Progenitor cell of endocrine pancreas (in vitro differentiated cells): ENCODE results near the gene FTSJ3. TPM values are rescaled to one million over a fixed set of nuclear protein-coding genes. Genes with fewer than 3 reads are reported as not detected.
"Not testable (repeated sequence)": the region's sequence is repeated elsewhere in the genome, so short reads cannot be mapped to it uniquely, and the experiment has no call there.

Source experiments
- DNase-seq: peaks from one replicate; pipeline ENCODE4 v3.0.0; 2021; ENCODE audit warnings: low spot score; ENCODE audit not compliant: unreplicated experiment
- H3K27ac Mint-ChIP-seq: 2 replicates; pipeline ENCODE4 v1.8.0; 2021; ENCODE audit warnings: mild to moderate bottlenecking, moderate library complexity, mixed read lengths
- H3K27me3 Mint-ChIP-seq: 2 replicates; pipeline ENCODE4 v1.8.0; 2021; ENCODE audit warnings: mixed read lengths
- H3K36me3 Mint-ChIP-seq: 2 replicates; pipeline ENCODE4 v1.8.0; 2022; ENCODE audit warnings: mixed read lengths; ENCODE audit not compliant: insufficient read depth
- H3K4me1 Mint-ChIP-seq: 2 replicates; pipeline ENCODE4 v1.8.0; 2021; ENCODE audit warnings: low read depth, mixed read lengths
- H3K4me3 Mint-ChIP-seq: 2 replicates; pipeline ENCODE4 v1.8.0; 2021; ENCODE audit warnings: low read depth, mild to moderate bottlenecking, moderate library complexity, mixed read lengths
- H3K9me3 Mint-ChIP-seq: 2 replicates; pipeline ENCODE4 v1.8.0; 2021; ENCODE audit warnings: low read depth, mixed read lengths
- CTCF ChIP-seq: fragments of 200-600 bp; sonication (generic); IDR thresholded peaks from one replicate; pipeline ENCODE4 v1.5.0; 2021; ENCODE audit warnings: antibody characterized with exemption, mild to moderate bottlenecking; ENCODE audit not compliant: unreplicated experiment
- total RNA-seq: library from RNA; stranded (reverse); gene quantifications from 2 replicates; pipeline ENCODE4 v1.2.1, GENCODE V29; 2021

The FTSJ3 gene
- total RNA-seq, 1 donor from 2014 or later, result 49.0 TPM

GRCh38 chr17:63859257-63859656 lies 31.8 kb upstream of the FTSJ3 start:
- TF ChIP-seq CTCF, result no peak
- Mint-ChIP-seq H3K4me3 (no peak overlapping the region), H3K27me3 (peaks cover 27% of the 10 kb centered on the region), H3K27ac (no peak overlapping the region), H3K36me3 (no peaks in the 10 kb centered on the region), H3K4me1 (no peaks in the 10 kb centered on the region), H3K9me3 (no peaks in the 10 kb centered on the region)
- DNase-seq, result no peak

- H3K9me3 Mint-ChIP-seq, H3K4me3 Mint-ChIP-seq, H3K36me3 Mint-ChIP-seq, H3K27ac Mint-ChIP-seq, DNase-seq, H3K4me1 Mint-ChIP-seq: not testable (repeated sequence)
- peaks cover 34% of the 10 kb centered on the region for H3K27me3 Mint-ChIP-seq
Observed at GRCh38 chr17:63856425-63856824, 29.0 kb upstream of the FTSJ3 start.

GRCh38 chr17:63855185-63855584 lies 27.7 kb upstream of the FTSJ3 start:
- Mint-ChIP-seq H3K27ac (no peak overlapping the region), H3K36me3 (no peaks in the 10 kb centered on the region), H3K27me3 (peaks cover 26% of the 10 kb centered on the region), H3K9me3 (no peaks in the 10 kb centered on the region), H3K4me3 (no peak overlapping the region), H3K4me1 (no peaks in the 10 kb centered on the region)
- DNase-seq, result no peak
- no peak for TF ChIP-seq CTCF

- H3K27me3 Mint-ChIP-seq, result peaks cover 23% of the 10 kb centered on the region
- no peaks in the 10 kb centered on the region for H3K36me3 Mint-ChIP-seq
- TF ChIP-seq CTCF, result no peak
- H3K4me3 Mint-ChIP-seq, result no peak overlapping the region
- DNase-seq, result no peak
- H3K9me3 Mint-ChIP-seq, result no peaks in the 10 kb centered on the region
- H3K4me1 Mint-ChIP-seq, result no peaks in the 10 kb centered on the region
- no peak overlapping the region for H3K27ac Mint-ChIP-seq
Observed at GRCh38 chr17:63854709-63855108, 27.2 kb upstream of the FTSJ3 start.

GRCh38 chr17:63853260-63853659 lies 25.8 kb upstream of the FTSJ3 start:
- Mint-ChIP-seq H3K36me3 (peaks cover 3% of the 10 kb centered on the region), H3K4me1 (peaks cover 2% of the 10 kb centered on the region), H3K27ac (no peak overlapping the region), H3K27me3 (peaks cover 21% of the 10 kb centered on the region), H3K4me3 (no peak overlapping the region), H3K9me3 (peaks cover 4% of the 10 kb centered on the region)
- DNase-seq, result no peak
- TF ChIP-seq CTCF, result no peak

GRCh38 chr17:63850401-63850800 lies 22.9 kb upstream of the FTSJ3 start:
- TF ChIP-seq CTCF, result no peak
- DNase-seq, result no peak
- H3K4me1 Mint-ChIP-seq, result peaks cover 2% of the 10 kb centered on the region
- H3K4me3 Mint-ChIP-seq, result no peak overlapping the region
- peaks cover 6% of the 10 kb centered on the region for H3K36me3 Mint-ChIP-seq
- peaks cover 38% of the 10 kb centered on the region for H3K27me3 Mint-ChIP-seq
- H3K9me3 Mint-ChIP-seq, result peaks cover 9% of the 10 kb centered on the region
- H3K27ac Mint-ChIP-seq, result no peak overlapping the region
